A673 (cell line): ENCODE measurements around the gene BEND6. TPM values are rescaled to one million over a fixed set of nuclear protein-coding genes. Genes with fewer than 3 reads are reported as not detected.

ENCODE experiments used
- BruUV-seq: library from RNA; stranded (reverse); fragments of 400-500 nt; replicated peaks from 2 replicates; lab custom pipeline; 2021; lab: Mats Ljungman, UMichigan
- CTCF ChIA-PET: fragments of 300-600 bp; sonication (Branson Sonifier 250); formaldehyde crosslinking; loops from one replicate; lab custom pipeline; 2022; ENCODE audit warnings: antibody characterized with exemption; lab: Charles Lee
- POLR2A ChIA-PET: fragments of 300-600 bp; sonication (Branson Sonifier 250); formaldehyde crosslinking; loops from one replicate; lab custom pipeline; 2022; ENCODE audit warnings: antibody characterized with exemption; ENCODE audit not compliant: low non-redundant PET; lab: Charles Lee
- DNase-seq: peaks from one replicate; pipeline ENCODE4 v3.0.0-alpha.2; 2015; ENCODE audit warnings: low spot score
- H3K27ac ChIP-seq: fragments of 200-600 bp; sonication (generic); 2 replicates; pipeline ENCODE4 v1.5.1; 2016; ENCODE audit warnings: mixed run types, low read depth, mild to moderate bottlenecking, mixed read lengths, antibody characterized with exemption, low read length; ENCODE audit not compliant: poor library complexity, severe bottlenecking
- H3K27me3 ChIP-seq: fragments of 200-600 bp; sonication (generic); replicated peaks from 2 replicates; pipeline ENCODE4 v1.6.1; 2017; ENCODE audit warnings: mixed run types, low read depth, mild to moderate bottlenecking, mixed read lengths, antibody characterized with exemption, low read length; ENCODE audit not compliant: insufficient read depth, poor library complexity
- H3K36me3 ChIP-seq: fragments of 200-600 bp; sonication (generic); 2 replicates; pipeline ENCODE4 v1.6.1; 2016; ENCODE audit warnings: mixed run types, mild to moderate bottlenecking, mixed read lengths, antibody characterized with exemption, low read length; ENCODE audit not compliant: insufficient read depth, poor library complexity, severe bottlenecking
- H3K4me1 ChIP-seq: fragments of 200-600 bp; sonication (generic); 2 replicates; pipeline ENCODE4 v1.6.1; 2017; ENCODE audit warnings: mixed run types, mild to moderate bottlenecking, mixed read lengths, antibody characterized with exemption, low read length; ENCODE audit not compliant: insufficient read depth, poor library complexity, severe bottlenecking
- H3K4me3 ChIP-seq: fragments of 200-600 bp; sonication (generic); 2 replicates; pipeline ENCODE4 v1.5.1; 2016; ENCODE audit warnings: low read depth, mixed run types, mild to moderate bottlenecking, mixed read lengths, low read length; ENCODE audit not compliant: poor library complexity, severe bottlenecking
- H3K9me3 ChIP-seq: fragments of 200-600 bp; sonication (generic); 2 replicates; pipeline ENCODE4 v1.6.1; 2016; ENCODE audit warnings: mixed run types, low read depth, mild to moderate bottlenecking, mixed read lengths, antibody characterized with exemption, low read length; ENCODE audit not compliant: poor library complexity, severe bottlenecking
- EZH2 ChIP-seq: fragments of 200-600 bp; sonication (generic); IDR thresholded peaks from 2 replicates; pipeline ENCODE4 v1.6.1; 2017; ENCODE audit warnings: borderline replicate concordance, low read depth, mild to moderate bottlenecking, mixed read lengths, antibody characterized with exemption, low read length; ENCODE audit not compliant: poor library complexity, severe bottlenecking
- intact Hi-C: fragments of 100-400 bp; cut with micrococcal nuclease; formaldehyde crosslinking; loops from one replicate; pipeline ENCODE4 v1.10.0; 2022; ENCODE audit not compliant: unreplicated experiment
- total RNA-seq: library from RNA; stranded (reverse); gene quantifications from 2 replicates; pipeline ENCODE4 v1.2.3, GENCODE V29; 2021
- TF ChIP-seq, protein P1 (sequence below): fragments of 300-800, 200-600 bp; sonication (generic); conservative IDR thresholded peaks from 2 replicates; pipeline ENCODE4 v1.5.1; 2017; ENCODE audit warnings: low read depth, mild to moderate bottlenecking, antibody characterized with exemption, low read length, moderate library complexity, mixed read lengths

The BEND6 gene
- total RNA-seq, 1 experiment from 2014 or later = 5.3 TPM

DNA sequence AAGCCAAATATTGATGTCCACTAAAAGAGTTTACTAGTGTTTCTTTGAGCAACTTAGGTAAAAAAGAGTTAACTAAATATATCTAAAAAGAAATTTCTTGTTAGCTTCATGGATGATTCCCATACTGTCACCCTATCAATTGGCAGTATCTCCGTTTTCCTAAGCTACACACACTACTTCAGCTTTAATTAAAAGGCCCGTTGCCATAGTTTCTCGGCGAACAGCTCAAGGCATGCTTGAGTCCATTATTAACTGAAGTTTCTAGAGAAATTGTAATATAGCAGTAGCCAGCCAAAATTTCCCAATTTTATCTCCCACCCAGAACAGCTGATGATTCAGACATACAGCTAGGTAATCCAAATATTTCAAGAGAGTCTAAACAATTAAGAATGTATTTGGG is 20.0 kb upstream of the BEND6 start:
- no peak overlapping the region for H3K27ac ChIP-seq
- H3K9me3 ChIP-seq = no peaks in the 10 kb centered on the region

DNA sequence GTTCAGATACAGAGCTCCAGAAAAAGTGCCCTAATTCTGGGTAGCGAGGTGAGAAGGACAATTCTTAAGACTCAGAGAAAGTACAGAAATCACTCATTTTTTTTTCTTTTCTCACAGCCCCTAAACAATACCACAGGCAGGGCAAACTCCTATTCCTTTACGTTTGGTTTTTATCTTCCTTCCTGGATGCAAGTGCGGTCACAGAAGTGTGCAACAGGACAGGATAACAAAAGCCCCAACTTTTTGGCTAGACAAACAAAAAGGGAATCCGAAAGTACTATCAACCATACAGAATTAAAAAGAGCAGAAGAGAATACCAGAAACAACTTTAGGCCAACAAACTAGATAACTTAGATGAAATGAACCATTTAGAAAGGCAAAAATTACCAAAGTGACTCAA is 18.4 kb upstream of the BEND6 start:
- no TSS peak for BruUV-seq
- Histone ChIP-seq H3K9me3 (no peaks in the 10 kb centered on the region), H3K27ac (no peak overlapping the region), H3K4me3 (no peak overlapping the region), H3K36me3 (no peaks in the 10 kb centered on the region), H3K27me3 (no peaks in the 10 kb centered on the region), H3K4me1 (no peaks in the 10 kb centered on the region)
- TF ChIP-seq, protein P1, sequence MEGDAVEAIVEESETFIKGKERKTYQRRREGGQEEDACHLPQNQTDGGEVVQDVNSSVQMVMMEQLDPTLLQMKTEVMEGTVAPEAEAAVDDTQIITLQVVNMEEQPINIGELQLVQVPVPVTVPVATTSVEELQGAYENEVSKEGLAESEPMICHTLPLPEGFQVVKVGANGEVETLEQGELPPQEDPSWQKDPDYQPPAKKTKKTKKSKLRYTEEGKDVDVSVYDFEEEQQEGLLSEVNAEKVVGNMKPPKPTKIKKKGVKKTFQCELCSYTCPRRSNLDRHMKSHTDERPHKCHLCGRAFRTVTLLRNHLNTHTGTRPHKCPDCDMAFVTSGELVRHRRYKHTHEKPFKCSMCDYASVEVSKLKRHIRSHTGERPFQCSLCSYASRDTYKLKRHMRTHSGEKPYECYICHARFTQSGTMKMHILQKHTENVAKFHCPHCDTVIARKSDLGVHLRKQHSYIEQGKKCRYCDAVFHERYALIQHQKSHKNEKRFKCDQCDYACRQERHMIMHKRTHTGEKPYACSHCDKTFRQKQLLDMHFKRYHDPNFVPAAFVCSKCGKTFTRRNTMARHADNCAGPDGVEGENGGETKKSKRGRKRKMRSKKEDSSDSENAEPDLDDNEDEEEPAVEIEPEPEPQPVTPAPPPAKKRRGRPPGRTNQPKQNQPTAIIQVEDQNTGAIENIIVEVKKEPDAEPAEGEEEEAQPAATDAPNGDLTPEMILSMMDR = no peak
- no peak for TF ChIP-seq EZH2
- ChIA-PET CTCF (no interaction called here), POLR2A (no interaction called here)
- no peak for DNase-seq
- intact Hi-C loops = no loop called here

More for the DNA sequence above, 20.0 kb upstream of the BEND6 start:
- no peaks in the 10 kb centered on the region for H3K4me1 ChIP-seq
- no TSS peak for BruUV-seq
- CTCF ChIA-PET = no interaction called here
- DNase-seq = no peak
- POLR2A ChIA-PET = no interaction called here
- no peak for TF ChIP-seq EZH2
- TF ChIP-seq, protein P1 = no peak
- no peaks in the 10 kb centered on the region for H3K36me3 ChIP-seq
- intact Hi-C loops = no loop called here
- no peak overlapping the region for H3K4me3 ChIP-seq
- no peaks in the 10 kb centered on the region for H3K27me3 ChIP-seq

DNA sequence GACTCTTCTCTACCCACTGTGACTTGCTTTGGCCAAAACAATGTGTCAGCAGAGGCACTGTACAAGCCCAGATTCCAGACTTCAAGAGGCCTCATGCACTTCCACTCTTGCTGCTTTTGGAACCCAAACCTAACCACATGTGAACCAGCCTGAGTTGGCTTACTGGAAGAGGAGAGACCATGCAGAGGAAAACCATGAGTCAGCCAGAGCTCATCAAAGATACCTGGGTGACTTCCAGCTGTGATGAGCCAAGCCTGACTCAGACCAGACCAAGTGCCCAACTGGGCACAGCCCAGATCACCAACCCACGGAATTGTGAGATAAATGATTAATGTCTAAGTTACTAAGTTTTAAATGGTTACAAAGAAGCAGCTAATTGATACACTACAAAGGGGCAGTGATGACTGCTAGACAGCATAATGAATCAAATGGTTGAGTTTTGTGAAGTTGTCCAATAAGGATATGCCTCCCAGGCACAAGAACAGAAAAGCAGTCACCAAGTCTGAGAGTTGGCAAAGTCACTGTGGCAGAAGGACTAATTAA is 16.2 kb upstream of the BEND6 start:
- BruUV-seq = no TSS peak
- DNase-seq = no peak
- no peaks in the 10 kb centered on the region for H3K27me3 ChIP-seq
- no peak overlapping the region for H3K27ac ChIP-seq
- no peaks in the 10 kb centered on the region for H3K36me3 ChIP-seq
- H3K9me3 ChIP-seq = no peaks in the 10 kb centered on the region
- H3K4me1 ChIP-seq = no peaks in the 10 kb centered on the region
- H3K4me3 ChIP-seq = no peak overlapping the region
- CTCF ChIA-PET = no interaction called here
- intact Hi-C loops = no loop called here
- TF ChIP-seq, protein P1 = no peak
- TF ChIP-seq EZH2 = no peak
- POLR2A ChIA-PET = interaction anchor here (0.7 kb wide), 1 partner anchor 680 kb away, joined by 3 read pairs; no protein-coding TSS in a partner anchor
